ENCODE results near the gene SIRT5. TPM values are rescaled to one million over a fixed set of nuclear protein-coding genes. Genes with fewer than 3 reads are reported as not detected.

The SIRT5 gene
- total RNA-seq, 1 experiment from 2014 or later = 14.3 TPM

DNA sequence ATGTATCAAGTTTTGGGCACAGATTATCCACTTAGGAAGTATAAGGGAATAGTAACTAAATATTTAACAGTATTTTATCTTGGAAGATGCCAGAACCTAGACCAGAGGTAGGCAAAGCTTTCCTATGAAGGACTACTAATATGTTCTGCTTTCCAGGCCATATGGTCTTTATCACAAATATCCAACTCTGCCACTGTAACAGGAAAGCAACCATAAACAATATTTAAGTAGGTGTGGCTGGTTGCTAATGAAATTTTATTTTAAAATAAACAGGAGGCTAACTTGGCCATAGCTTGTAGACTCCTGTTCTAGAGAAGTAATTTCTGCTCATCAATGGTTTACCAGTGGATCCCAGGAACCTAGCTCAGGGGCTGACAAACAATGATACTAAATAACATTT lies 80.1 kb downstream of the SIRT5 start:
- no peaks in the 10 kb centered on the region for H3K79me1 ChIP-seq (ENCODE audit: insufficient read depth, low read depth, low read length, poor library complexity, severe bottlenecking)
- no peak overlapping the region for H3K4ac ChIP-seq (ENCODE audit: low read depth, low read length)
- H3K27me3 ChIP-seq (ENCODE audit: insufficient read depth, low read length) = no peaks in the 10 kb centered on the region
- no peak overlapping the region for H2AK5ac ChIP-seq (ENCODE audit: insufficient read length, low read length)
- Mint-ChIP-seq H3K27me3 (ENCODE audit: low read depth) (no peaks in the 10 kb centered on the region), H3K27ac (no peak overlapping the region), H3K9me3 (no peaks in the 10 kb centered on the region), H3K4me3 (no peak overlapping the region), H3K36me3 (ENCODE audit: insufficient read depth in 1 of 3, low read depth in 3 of 3) (peaks cover 3 to 6% (median 5%) of the 10 kb centered on the region in 3 experiments; a peak in 4 of 7 replicates), H3K4me1 (peaks cover 4 to 8% of the 10 kb centered on the region in 2 experiments)
- no peak overlapping the region for H4K8ac ChIP-seq (replicated peaks; ENCODE audit: insufficient read length, low read depth, low read length)
- no peak overlapping the region for H2AFZ ChIP-seq (ENCODE audit: low read length)
- no peak overlapping the region for H3K18ac ChIP-seq (ENCODE audit: insufficient read length, low read depth, low read length)
- no peaks in the 10 kb centered on the region for H3K9me3 ChIP-seq (ENCODE audit: control insufficient read depth, low read depth, low read length)
- no peaks in the 10 kb centered on the region for H3K79me2 ChIP-seq (ENCODE audit: insufficient read depth, low read length)
- no peaks in the 10 kb centered on the region for H4K20me1 ChIP-seq (ENCODE audit: control insufficient read depth, insufficient read depth, insufficient read length)
- no peak overlapping the region for H4K5ac ChIP-seq (ENCODE audit: insufficient read length, low read depth, low read length)
- DNase-seq = no peak
- H3K56ac ChIP-seq (ENCODE audit: insufficient read length, low read depth, low read length) = no peak overlapping the region
- no peak overlapping the region for H4K91ac ChIP-seq (ENCODE audit: insufficient read length, low read depth, low read length)
- H3K4me2 ChIP-seq (ENCODE audit: insufficient read depth, insufficient read length, low read length) = no peak overlapping the region
- no peaks in the 10 kb centered on the region for H3K23me2 ChIP-seq (ENCODE audit: insufficient read length, low read depth, low read length, poor library complexity, severe bottlenecking)
- no peak overlapping the region for H2BK20ac ChIP-seq (ENCODE audit: low read depth, low read length, poor library complexity, severe bottlenecking)
- H3T11ph ChIP-seq (ENCODE audit: low read length) = no peak overlapping the region
- H3K23ac ChIP-seq (ENCODE audit: insufficient read length, low read depth, low read length) = no peak overlapping the region
- no peak overlapping the region for H2BK12ac ChIP-seq (ENCODE audit: insufficient read length, low read depth, low read length)
- TF ChIP-seq CTCF (conservative IDR thresholded peaks at IDR 0.05) = no peak
- H2BK120ac ChIP-seq (ENCODE audit: low read depth, low read length, poor library complexity, severe bottlenecking) = no peak overlapping the region
- H3K14ac ChIP-seq (ENCODE audit: insufficient read depth, low read length) = no peak overlapping the region
- H3K4me1 ChIP-seq (ENCODE audit: insufficient read depth, low read length) = no peaks in the 10 kb centered on the region
- H2BK15ac ChIP-seq (ENCODE audit: low read depth, low read length) = no peak overlapping the region
- H2BK5ac ChIP-seq (ENCODE audit: insufficient read length, low read length) = no peak overlapping the region
- H3K27ac ChIP-seq (ENCODE audit: insufficient read length, low read depth, low read length) = no peak overlapping the region
- no peak overlapping the region for H3K9ac ChIP-seq (ENCODE audit: extremely low read depth, insufficient read length, low read length)
